ENCODE results near the gene PTTG1IP.

The PTTG1IP gene

DNA sequence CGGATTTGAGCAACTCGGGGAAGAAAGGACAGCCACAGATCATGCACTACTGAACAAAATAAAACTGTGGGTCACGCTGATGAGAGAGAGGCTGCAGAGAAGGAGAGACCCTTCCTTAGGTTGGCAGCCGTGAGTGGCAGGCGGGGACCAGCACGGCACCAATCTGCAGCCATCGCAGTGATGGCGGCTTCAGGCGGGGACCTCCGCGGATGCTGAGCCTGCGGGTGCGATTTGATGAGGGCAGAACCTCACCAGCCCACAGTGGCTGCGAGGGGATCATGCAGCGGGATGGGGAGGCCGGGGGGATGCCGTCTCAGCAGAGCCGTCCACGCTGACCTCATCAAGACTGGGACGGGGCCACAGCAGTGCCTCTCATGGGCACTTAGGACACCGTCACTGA, 35.4 kb upstream of the PTTG1IP start:
- ATAC-seq, result no peak

DNA sequence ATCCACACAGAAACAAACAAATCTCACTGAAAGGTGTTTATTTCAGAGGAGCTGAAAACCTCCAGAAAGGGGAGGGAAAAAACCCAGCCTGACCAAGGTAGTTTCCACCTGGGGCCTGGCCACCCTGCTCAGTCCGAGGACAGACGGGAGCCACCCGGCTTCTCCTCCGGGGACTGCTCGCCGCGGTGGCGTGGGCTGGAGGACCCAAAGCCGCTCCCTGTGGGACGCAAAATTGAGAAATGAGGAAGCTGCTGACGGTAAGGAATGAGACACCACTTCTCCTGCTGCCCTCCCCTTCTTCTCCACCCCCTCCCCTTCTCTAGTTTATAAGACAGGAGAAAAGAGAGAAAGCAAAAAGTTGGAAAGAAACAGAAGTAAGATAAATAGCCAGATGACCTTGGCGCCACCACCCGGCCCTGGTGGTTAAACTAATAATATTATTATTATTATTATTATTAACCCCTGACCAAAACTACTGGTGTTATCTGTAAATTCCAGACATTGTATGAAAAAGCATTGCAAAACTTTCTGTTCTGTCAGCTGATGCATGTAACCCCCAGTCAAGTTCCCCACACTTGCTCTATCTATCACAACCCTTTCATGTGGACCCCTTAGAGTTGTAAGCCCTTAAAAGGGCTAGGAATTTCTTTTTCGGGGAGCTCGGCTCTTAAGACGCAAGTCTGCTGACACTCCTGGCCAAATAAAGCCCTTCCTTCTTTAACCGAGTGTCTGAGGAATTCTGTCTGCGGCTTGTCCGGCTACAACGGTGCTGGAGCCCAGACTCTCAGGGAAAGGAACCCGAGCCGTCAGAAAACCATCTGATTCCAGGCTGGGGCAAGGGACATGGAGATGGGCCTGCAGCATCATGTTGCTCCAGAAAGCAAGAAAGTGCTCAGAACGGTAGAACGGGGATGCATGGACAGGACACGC, 34.7 kb upstream of the PTTG1IP start:
- no peak for ATAC-seq

DNA sequence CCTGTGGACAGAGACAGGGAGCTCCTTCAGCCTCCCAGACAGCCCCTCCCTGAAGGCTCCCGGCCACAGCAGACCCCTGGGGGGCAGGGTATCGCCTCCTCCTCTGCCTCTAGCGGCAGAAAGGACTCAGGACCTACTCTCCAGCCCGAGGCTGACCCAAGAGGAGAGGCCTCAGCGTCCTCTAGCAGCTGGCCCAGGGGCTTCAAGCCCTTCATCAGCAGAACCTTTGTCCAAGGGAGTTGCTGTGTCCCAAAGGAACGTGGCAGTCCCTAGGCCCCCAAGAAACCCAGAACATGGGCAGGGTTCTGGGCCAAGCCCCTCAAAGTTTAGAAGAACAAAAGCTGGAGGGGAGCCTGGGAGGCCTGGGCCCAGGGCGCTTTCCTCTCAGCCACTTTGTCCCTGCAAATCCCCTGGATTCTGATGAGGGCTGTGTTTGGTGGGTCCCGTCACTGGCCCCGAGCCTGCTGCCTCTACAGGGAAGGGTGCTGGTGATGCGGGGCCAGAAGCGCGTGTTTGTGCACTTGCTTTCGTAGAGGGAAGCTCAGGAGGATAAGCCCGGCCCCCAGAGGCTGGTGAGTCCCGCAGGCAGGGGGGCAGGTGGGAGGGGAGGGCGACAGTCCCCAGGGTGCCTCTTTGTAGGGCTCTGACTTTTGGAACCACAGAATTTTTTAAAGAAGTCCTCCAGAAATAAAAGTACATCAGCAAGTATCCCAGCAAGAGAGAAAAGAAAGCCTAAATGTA, 33.9 kb upstream of the PTTG1IP start:
- no peak for ATAC-seq

DNA sequence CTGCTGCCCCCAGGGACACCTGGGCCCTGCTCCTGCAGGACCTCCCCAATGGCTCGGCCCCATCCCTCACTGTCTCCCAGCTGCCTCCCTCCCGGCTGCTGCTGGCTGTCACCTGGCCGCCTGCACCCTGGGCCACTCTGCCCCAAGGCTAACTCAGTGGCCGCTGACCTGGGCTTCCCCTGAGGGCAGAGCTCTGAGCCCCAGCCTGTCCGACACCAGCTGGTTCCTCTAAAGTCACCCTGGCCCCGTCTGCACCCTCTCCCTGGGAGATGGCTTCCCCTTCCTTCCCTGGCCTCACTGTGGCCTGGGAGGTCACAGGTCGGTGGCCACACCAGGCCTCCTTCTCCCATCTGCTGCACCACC, 32.2 kb upstream of the PTTG1IP start:
- no peak for ATAC-seq

DNA sequence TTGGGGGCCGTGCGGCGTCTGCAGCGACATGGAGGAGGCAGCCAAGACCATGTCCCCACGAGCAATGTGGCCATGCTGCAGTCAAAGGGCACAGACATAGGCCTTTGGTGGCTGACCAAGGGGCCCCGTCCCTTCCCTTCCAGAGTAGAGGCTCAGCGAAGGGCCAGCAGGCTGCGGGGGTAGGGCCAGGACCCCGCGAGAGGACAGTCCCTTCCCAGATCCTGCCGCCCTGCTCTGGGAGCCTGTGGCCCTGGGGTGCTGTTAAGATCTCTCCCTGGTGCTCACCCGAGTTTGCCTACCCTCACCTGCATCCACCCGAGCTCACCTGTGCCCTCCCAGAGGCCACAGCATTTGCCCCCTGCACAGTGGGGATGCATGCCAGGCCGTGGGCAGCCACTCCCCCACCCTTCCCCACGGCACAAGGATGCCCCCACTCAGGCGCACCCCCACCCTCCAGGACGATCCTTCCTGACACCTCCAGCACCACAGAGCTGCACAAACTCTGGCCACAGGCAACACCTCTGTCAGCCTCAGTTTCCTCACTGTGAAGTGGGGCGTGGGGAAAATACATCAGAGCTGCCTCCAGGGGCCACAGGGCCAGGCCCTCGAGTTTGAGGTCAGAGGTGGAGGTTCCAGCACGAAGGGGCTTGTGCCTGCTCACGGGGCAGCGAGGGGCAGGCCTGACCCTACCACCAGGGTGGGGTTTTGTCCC, 31.7 kb upstream of the PTTG1IP start:
- no peak for ATAC-seq

DNA sequence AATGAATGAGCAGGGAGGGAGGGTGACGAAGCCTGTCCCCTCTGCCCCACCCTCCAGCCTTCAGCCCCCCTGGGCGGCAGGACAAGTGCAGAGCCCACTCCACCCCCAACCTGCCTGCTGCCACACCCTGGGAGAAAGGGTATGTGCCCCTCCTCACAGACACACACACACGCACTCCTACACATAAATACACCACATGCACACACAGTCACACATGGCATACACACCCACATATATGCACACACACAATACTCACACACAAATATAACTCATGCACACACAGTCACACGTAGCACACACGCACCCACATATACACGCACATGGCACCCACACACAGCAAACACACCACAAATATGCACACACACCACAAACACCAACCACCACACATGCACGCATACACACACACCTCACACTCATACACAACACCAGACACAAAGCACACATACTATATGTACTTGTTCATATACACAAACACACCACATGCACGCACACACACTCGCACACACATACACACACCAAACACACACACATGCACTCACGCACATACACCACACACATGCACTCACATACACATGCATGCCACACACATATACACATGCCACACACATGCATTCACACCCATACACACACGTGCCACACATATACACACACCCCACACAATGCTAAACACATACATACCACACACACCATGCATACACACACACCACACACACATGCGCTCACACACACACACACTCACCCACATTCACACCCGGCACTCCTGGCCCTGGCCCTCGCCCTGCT, 30.8 kb upstream of the PTTG1IP start:
- ATAC-seq, result no peak

DNA sequence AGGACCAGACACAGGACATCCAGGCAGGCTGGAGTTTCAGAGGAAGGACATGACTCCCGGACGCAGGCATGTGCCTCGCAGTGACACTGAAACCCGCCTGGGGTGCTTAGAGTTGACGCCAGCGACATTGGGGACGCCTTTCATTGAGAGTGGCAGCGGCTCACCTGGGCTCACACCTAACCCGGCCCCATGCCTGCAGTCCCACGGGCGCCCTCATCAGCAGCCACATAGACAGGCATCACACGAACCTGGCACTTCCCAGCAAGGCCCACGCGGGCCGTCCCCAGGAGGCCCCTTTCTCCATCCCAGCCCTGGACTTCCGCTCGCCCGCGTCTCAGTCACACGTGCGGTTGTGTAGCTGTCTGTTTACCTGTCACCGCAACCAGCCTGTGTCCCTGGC, 30.2 kb upstream of the PTTG1IP start:
- no peak for ATAC-seq

DNA sequence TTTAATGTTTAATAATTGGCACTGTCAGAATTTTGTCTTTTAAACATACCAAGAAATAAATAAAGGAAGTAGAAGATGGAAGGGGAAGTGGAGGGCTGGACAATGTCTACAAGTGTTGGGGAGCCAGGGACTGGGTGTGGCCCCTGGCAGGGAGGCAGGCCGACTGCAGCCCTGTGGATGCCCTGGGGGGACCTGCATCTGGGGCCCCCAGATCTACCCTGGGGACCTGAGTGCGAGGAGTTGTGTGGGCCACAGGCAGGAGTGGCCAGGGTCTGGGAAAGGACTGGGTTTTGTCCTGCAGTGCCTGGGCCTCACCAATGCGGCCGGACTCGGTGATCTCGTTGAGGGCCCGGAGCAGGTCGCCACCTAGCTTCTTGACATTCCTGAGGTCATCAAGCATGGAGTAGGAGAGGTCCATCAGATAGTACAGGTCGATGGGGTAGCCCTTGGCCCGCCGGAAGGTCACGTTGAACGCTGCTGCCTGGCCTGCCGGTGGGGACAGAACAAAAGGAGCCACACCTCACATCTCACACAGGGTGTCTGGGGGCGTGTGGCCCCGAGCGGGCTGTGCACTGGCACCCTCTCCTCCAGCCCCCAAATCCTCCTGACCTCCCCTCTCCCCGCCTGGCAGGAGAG, 29.7 kb upstream of the PTTG1IP start:
- ATAC-seq, result no peak

DNA sequence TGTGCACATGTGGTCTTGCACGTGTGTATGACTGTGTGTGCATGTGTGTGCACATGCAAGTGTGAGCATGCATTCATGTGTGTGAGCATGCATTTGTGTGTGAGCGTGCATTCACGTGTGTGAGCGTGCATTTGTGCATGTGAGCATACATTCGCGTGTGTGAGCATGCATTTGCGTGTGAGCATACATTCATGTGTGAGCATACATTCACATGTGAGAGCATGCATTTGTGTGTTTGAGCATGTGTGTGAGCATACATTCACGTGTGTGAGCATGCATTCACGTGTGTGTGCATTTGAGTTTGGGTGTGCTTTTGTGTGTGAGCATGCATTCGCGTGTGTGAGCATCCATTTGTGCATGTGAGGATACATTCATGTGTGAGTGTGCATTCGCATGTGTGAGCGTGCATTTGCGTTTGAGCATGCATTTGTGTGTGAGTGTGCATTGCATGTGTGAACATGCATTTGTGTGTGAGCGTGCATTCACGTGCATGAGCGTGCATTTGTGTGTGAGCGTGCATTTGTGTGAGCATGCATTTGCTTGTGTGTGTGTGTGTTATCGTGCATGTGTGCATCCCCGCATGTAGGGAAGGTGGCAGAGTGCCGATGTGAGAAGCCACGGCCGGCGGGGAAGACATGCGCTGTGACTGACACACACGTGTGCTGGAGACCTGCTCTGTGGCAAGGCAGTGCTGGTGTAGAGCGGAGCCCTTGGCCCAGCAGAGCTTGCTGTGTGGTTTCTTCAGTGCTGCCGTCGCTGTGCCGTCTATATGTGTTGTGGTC, 29.0 kb upstream of the PTTG1IP start:
- no peak for ATAC-seq

DNA sequence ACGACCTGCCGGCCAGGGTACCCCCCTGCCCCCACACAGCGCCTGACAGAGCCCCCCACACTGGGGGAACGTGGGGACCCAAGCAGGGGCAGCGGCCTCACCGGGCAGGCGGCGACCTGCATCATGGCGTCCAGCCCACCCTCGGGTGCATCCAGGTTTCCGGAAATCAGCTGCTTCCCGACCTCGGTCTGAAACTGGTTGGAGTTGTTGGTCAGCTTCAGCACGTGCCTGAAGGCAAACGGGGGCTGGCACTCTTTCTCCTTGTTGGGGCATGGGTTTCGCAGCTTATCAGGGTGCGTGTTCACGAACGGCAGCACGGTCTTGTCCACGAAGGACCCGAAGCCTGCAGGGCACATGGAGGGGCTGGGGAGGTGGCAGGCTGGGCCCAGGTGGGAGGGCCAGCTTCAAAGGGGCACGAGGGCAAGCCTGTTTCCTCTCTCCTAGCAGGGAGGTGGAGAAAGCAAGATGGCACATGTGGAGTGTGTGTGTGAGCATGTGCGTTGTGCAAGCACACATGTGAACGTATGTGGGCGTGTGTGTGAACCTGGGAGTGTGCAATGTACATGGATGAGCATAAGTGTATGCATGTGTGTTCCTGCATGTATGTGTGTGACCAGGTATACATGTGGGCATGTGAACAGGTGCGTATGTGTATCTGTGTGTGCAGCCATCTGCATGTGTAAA, 28.0 kb upstream of the PTTG1IP start:
- no peak for ATAC-seq

DNA sequence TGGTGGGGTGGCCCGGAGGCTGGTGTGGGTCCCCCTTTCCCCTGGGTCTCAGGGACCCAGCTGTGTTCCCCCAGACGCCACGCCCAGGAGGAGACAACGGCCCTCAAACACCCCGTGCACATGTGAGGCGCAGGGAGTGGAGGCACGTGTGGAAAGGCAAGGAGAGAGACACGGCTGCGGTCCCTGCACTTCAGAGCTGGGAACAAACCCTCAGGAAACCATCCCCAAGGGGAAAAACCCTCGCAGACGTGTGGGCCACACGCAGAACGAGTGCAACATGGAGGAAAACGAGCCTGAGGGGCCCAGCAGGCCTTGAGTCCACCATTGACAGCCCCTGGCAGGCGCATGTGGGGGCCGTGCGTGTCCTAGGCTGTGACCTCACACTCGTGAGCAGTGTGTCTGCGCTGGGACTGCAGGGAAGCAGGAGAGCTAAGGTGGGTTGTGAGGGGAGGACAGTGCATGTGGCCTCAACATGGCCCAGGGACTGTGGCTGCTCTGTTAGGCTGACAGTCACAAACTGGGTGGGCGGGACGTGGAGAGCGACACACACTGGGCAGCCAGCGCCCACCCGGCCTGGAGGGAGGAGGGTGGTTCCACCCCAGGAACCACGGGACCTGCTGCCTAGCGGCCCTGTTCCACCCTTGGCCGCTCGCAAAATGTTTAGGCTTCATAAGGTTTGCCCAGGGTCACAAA, 27.2 kb upstream of the PTTG1IP start:
- no peak for ATAC-seq

DNA sequence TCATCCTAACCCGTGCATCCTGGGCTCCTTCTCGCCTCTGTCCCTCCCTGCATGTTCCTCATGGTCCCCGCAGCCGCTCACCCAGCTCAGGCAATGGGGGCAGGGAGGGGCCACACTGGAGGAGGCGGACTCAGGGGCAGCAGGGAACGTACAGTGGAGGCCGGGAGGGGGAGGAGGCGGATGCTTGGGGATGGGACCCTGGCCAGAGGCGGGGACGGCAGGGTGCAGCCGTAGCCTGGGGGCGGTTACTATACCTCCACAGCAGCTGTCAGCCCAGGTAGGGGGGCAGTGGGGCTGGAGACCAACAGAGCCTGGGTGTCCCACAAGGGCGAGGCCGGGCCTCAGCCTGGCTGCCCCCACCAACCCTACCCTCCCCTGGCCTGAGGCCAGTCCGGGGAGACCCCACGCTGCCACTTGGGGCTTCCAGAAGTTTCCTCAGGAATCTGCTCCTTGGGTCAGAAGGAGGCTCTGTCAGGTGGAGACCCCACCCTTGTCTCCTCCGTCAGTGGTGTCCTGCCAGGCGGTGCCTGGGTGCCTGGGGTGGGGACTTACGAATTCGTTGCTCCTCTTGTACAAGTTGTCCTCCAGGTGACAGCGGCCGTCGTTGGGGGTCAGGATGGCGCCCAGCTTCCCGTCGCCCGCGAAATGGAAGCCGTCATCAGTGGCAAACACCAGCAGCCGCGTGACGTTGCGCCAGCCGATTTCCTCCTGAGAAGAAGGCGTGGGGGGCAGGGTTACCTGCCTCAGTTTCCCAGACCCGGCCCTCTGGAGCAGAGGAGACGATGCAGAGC, 26.5 kb upstream of the PTTG1IP start:
- ATAC-seq, result no peak

DNA sequence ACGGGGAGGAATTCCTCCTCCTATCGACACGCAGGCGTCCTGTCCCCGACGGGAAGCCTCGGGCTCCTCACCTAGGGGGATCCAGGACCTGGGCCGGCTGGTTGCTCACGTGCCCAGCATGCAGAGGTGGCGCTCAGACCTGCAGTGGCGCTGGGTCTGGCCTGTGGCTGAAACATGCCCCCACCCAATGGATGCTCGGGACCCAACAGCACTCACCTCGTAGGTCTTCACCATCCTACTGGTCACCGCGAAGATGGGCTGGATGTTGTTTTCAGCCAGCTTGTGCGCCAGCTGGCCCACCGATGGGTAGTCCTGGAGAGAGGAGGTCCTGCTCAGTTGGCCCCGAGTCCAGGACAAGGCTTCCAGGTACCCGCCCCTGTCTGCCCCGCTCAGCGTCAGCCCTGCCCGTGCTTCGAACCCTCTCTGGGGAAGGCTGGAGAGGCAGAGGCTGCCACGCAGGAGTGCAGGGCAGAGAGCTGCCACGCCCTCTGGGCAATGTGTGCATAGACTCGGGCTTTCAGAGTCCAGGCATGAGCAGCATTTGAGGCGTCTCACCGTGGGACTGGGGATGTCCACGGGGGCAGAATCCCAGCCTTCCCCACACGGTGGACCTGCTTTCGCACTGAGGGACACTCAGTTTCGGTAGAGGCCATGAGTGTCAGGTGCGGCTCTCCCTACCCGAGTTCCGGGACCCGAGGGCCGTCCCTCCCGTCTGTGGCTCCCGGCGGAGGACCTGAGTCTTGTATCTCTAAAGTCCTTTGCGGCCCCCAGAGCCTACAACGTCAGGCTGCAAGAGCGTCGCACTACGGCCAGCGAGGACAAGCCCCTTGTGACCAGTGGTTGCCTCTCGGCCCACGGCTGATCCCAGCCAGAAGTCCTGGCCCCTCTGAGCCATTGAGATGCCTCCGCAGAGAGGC, 25.6 kb upstream of the PTTG1IP start:
- no peak for ATAC-seq

DNA sequence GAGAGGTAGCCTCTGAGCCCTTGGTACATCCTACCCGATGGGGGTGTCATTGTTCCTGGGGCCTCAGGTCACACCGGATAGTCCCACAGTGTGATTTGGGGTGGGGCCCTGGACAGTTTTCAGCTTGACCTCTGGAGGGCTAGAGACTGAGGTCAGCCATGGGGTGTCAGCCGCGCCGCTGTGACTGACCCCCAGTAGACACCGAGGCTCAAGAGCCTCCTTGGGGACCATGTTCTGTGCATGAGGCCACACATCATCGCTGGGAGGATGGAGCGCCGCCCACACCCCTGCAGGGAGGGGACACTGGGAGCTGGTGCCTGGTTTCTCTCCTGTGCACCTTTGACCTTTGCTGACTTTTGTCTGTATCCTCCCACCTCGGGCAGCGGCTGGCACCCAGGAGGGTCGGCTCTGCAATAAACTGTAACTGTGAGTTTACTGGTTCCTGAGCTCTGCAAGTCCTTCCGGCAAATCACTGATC, 24.6 kb upstream of the PTTG1IP start:
- ATAC-seq, result no peak

DNA sequence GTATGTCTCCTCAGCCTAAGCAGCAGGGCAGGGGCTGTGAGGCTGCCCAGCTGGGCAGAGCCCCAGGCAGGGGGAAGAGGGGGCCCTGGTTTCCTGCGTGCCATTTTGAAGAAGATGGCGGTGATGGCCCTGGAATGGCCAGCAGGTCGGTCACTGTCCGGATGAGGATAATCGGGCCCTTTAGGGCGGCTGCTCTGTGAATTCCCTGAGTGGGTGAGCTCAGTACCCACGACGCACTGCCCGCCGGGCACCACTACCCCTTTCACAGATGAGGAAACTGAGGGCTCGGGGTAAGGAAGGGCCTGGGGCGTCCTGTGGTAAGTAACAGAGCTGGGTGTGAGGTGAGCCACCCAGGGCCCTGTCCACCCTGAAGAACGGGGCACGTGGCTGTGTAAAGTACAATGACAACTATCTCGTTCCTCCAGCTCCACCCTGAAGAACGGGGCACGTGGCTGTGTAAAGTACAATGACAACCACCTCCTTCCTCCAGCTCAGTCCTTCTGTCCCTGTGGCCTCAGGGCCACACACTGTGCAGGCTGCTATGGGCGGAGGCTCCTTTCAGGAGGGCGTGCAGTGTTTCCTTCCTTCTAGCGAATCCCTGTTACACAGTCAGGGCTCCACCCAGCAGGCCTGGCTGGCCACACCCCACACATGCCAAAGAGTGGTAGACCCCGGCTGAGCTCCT, 24.0 kb upstream of the PTTG1IP start:
- peak in 1 of 2 donors; percentile 11 for ATAC-seq

DNA sequence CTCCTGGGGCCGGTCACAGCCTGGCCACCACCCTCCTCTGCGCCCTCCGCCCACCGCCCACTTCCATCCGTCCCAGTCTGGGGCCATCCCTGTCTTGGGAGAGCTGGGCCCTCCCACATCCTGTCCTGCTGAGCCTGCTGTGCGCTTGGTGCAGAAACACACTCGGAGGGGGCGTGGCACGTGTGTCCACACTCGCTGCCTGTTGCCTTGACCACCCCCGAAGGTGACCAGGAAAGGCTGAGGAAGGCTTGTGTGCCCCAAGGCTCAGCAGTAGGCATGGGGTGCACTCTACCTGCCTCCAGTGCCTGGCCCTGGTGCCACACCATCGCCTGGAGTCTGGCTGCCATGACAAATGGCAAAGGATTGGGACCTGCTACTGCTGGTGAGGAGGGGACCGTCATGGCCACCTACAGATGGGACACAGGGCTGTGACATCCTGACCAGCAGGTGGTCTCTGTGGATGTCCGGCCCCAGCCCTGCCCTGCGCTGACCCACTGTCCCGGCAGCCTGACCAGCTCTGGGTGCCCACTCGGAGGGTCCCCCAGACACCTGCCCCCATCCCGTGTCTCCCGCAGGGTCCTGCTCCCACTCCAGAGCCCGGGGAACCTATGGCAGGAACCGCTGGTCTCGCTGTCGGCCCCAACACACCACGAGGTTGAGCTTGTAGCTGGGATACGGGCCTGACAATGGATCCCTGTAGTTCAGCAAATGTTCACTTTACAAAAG, 23.2 kb upstream of the PTTG1IP start:
- no peak for ATAC-seq

DNA sequence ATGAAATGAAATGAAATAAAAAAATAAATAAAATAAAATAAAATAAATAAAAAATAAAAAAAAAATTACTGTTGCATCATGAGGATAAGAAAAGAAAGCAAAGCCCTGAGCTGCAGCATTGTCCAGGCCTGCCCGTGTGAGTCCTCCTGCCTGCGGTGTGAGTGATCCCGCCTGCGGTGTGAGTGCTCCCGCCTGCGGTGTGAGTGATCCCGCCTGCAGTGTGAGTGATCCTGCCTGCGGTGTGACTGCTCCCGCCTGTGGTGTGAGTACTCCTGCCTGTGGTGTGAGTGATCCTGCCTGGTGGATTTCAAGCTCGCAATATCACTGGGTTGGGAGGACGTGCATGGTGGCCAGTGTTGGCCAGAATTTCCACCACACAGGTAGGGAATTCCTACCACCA, 22.4 kb upstream of the PTTG1IP start:
- ATAC-seq, result no peak

Measured in activated CD4-positive, CD25-positive, alpha-beta regulatory T cell treated with anti-CD3 and anti-CD28 coated beads, Interleukin-2, amount 50 U/mL, for 24 hours (primary cell).